GM13976 (cell line): Measurements from ENCODE around the gene LETM1.

Experiments
- DNase-seq: peaks from one replicate; pipeline ENCODE4 v3.0.0; 2012; ENCODE audit warnings: low spot score
- in situ Hi-C: fragments of 300-500 bp; cut with MboI; formaldehyde crosslinking; loops from one replicate; pipeline ENCODE4 v1.12.0; 2022; ENCODE audit warnings: low sequenced_read_pairs, mixed read lengths, inconsistent platforms; ENCODE audit not compliant: unreplicated experiment
- TF ChIP-seq, protein P1 (sequence below): IDR thresholded peaks from 2 replicates; pipeline ENCODE4 v1.5.1; 2012; ENCODE audit warnings: borderline replicate concordance, mild to moderate bottlenecking; ENCODE audit not compliant: insufficient read depth; ENCODE audit errors: extremely low read depth, missing control alignments, control extremely low read depth

LETM1 gene

GRCh38 chr4:1879485-1879884 is 23.5 kb upstream of the LETM1 start:
- in situ Hi-C loops: no loop called here
- DNase-seq: no peak
- TF ChIP-seq, protein P1, sequence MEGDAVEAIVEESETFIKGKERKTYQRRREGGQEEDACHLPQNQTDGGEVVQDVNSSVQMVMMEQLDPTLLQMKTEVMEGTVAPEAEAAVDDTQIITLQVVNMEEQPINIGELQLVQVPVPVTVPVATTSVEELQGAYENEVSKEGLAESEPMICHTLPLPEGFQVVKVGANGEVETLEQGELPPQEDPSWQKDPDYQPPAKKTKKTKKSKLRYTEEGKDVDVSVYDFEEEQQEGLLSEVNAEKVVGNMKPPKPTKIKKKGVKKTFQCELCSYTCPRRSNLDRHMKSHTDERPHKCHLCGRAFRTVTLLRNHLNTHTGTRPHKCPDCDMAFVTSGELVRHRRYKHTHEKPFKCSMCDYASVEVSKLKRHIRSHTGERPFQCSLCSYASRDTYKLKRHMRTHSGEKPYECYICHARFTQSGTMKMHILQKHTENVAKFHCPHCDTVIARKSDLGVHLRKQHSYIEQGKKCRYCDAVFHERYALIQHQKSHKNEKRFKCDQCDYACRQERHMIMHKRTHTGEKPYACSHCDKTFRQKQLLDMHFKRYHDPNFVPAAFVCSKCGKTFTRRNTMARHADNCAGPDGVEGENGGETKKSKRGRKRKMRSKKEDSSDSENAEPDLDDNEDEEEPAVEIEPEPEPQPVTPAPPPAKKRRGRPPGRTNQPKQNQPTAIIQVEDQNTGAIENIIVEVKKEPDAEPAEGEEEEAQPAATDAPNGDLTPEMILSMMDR: no peak

- DNase-seq: no peak
- in situ Hi-C loops: no loop called here
- TF ChIP-seq, protein P1: no peak
Observed at GRCh38 chr4:1874201-1874600, 18.2 kb upstream of the LETM1 start.

- TF ChIP-seq, protein P1: no peak
- in situ Hi-C loops: no loop called here
- DNase-seq: no peak
Observed at GRCh38 chr4:1873776-1874175, 17.8 kb upstream of the LETM1 start.

DNA sequence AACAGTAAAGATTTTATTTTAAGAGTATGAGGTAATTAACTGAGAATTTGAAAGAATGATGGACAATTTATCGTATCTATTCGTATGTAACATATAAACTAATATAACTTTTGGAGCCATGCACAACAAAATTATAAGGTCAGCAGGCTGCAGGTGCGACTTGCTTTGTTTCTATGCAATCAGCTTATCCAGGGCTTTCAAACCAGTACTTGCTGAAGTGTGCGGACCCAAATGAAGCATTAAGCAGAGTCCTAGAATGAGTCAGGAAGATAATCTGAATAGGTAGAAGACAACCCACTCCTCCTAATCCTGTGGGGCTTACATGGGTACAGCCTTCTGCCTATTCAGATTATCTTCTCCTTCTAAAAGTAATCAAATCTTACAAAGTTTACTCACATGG is 17.3 kb upstream of the LETM1 start:
- in situ Hi-C loops: no loop called here
- TF ChIP-seq, protein P1: no peak
- DNase-seq: no peak

DNA sequence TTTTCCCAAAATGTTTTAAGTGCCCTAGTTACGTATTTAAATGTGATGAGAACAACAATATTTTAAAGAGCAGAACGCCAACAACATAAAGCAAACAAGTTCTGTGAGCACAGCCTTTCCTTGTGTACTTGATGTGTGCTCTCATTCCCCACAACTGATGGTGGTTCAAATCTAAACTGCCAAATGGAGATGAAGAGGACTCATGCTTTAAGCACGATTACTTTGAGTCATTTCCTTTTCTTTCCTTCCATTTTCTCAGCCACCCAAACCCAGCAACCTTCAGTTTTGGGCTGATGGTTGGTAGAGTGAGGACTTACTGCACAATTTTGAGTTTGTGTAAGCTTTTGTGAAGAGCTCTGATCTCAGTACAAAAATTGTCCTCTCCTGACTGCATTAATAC is 16.9 kb upstream of the LETM1 start:
- TF ChIP-seq, protein P1: no peak
- in situ Hi-C loops: no loop called here
- peak; percentile 59 for DNase-seq

DNA sequence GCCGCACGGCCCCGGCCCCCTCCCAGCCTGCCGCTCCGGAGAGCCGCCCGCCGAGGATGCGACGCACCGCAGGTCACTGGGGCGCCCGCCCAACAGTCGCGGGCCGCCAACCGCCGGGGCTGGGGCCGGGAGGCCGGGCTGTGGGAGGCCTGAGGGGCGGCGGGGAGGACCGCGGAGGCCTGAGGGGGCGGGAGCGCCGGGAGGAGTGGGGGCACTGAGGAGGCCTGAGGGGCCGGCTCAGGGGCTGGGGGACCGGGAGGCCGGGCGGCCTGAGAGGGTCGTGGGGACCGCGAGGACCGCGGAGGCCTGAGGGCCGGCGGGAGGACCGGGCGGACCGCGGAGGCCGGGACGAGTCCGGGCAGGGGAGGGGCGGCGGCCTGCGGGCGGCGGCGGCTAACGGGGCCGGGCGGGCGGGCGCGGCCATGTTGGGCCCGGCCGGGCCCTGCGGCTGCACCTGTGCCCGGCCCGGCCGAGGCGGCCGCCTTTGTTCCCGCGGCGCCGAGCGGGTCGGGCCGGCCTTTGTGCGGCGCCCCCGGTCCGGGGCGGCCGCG is 15.6 kb upstream of the LETM1 start:
- peak; percentile 65 for DNase-seq
- TF ChIP-seq, protein P1: no peak
- in situ Hi-C loops: no loop called here
